Keratinocyte (primary cell): Measurements from ENCODE around the gene RFPL4A.

ENCODE experiments used
- CTCF ChIP-seq, 3 experiments: IDR thresholded peaks in 1 of 3; conservative IDR thresholded peaks in 1 of 3; optimal IDR thresholded peaks in 1 of 3; 2 replicates in 2 of 3; 3 replicates in 1 of 3; pipeline versions ENCODE3 to v1.5.1; 2011; ENCODE audit warnings: low read length in 3 of 3, mild to moderate bottlenecking in 3 of 3, moderate library complexity in 2 of 3, control low read depth in 1 of 3, inconsistent platforms in 1 of 3; ENCODE audit not compliant: insufficient read depth in 2 of 3; ENCODE audit errors: extremely low read depth in 1 of 3
- EZH2 ChIP-seq: IDR thresholded peaks from one replicate; pipeline ENCODE4 v1.6.1; 2012; ENCODE audit warnings: inconsistent platforms, mild to moderate bottlenecking, low read length, moderate library complexity

- TF ChIP-seq CTCF (optimal IDR thresholded peaks at IDR 0.05 in 1 of 3, IDR thresholded peaks at IDR 0.05 in 1 of 3, conservative IDR thresholded peaks at IDR 0.05 in 1 of 3; ENCODE audit: extremely low read depth in 1 of 3, insufficient read depth in 2 of 3, low read length in 3 of 3) (no peak), EZH2 (no peak)
These were observed 50.6 kb downstream of the RFPL4A start for GRCh38 chr19:55809381-55810058.
